BLaER1 treated with 17β-estradiol and CSF1 and Interleukin-3, amounts not matched to agents 10 nM and 100 nM (cell line): ENCODE measurements around the gene PTPN2.
"Not testable (repeated sequence)": the region's sequence is repeated elsewhere in the genome, so short reads cannot be mapped to it uniquely, and the experiment has no call there.

Experiments
- H3K27ac ChIP-seq, 11 experiments: shearing (Covaris generic); formaldehyde crosslinking; 2 replicates each; pipeline ENCODE4 v1.8.1; 2022
- H3K27me3 ChIP-seq, 11 experiments: shearing (Covaris generic); formaldehyde crosslinking; 2 replicates each; pipeline ENCODE4 v1.8.1; 2022
- H3K36me3 ChIP-seq, 11 experiments: shearing (Covaris generic); formaldehyde crosslinking; 2 replicates each; pipeline ENCODE4 v1.8.1; 2022
- H3K4me1 ChIP-seq, 10 experiments: shearing (Covaris generic); formaldehyde crosslinking; 2 replicates each; pipeline ENCODE4 v1.8.1; 2022
- H3K4me2 ChIP-seq, 11 experiments: shearing (Covaris generic); formaldehyde crosslinking; 2 replicates each; pipeline ENCODE4 v1.8.1; 2022
- H3K4me3 ChIP-seq, 10 experiments: shearing (Covaris generic); formaldehyde crosslinking; 2 replicates each; pipeline ENCODE4 v1.8.1; 2022
- H3K9ac ChIP-seq, 11 experiments: shearing (Covaris generic); formaldehyde crosslinking; 2 replicates each; pipeline ENCODE4 v1.8.1; 2022
- H3K9me3 ChIP-seq, 11 experiments: shearing (Covaris generic); formaldehyde crosslinking; replicated peaks in 1 of 11; 2 replicates each; pipeline ENCODE4 v1.8.1; 2022
- H4K20me1 ChIP-seq, 11 experiments: shearing (Covaris generic); formaldehyde crosslinking; 2 replicates each; pipeline ENCODE4 v1.8.1; 2022
- Cebpa-rat ChIP-seq, 11 experiments: shearing (Covaris generic); IDR thresholded peaks; 2 replicates each; pipeline ENCODE4 v1.8.1; 2022

PTPN2 gene

GRCh38 chr18:12766986-12767433 lies 117.0 kb downstream of the PTPN2 start:
- TF ChIP-seq Cebpa-rat (IDR thresholded peaks at IDR 0.05), result no peak
- no peak overlapping the region for H3K27ac ChIP-seq
- H3K4me1 ChIP-seq, result peaks cover 0 to 39% (median 22%) of the 10 kb centered on the region in 10 experiments; a peak in 15 of 20 replicates
- H3K9ac ChIP-seq, result no peak overlapping the region
- H4K20me1 ChIP-seq, result no peaks in the 10 kb centered on the region
- H3K36me3 ChIP-seq, result no peaks in the 10 kb centered on the region
- H3K9me3 ChIP-seq, result peaks cover 0 to 14% (median 5%) of the 10 kb centered on the region in 11 experiments; a peak in 7 of 22 replicates
- no peaks in the 10 kb centered on the region for H3K27me3 ChIP-seq
- no peak overlapping the region for H3K4me3 ChIP-seq
- H3K4me2 ChIP-seq, result no peak overlapping the region

- Histone ChIP-seq H3K27me3 (no peaks in the 10 kb centered on the region), H3K27ac (no peak overlapping the region), H3K9ac (no peak overlapping the region), H3K36me3 (no peaks in the 10 kb centered on the region), H3K4me1 (peaks cover 0 to 39% (median 22%) of the 10 kb centered on the region in 10 experiments; a peak in 15 of 20 replicates), H3K4me2 (peak overlapping the region in 7 of 11 experiments; percentile 12 to 51 (median 45); a peak in 11 of 22 replicates), H4K20me1 (no peaks in the 10 kb centered on the region), H3K4me3 (no peak overlapping the region), H3K9me3 (peaks cover 0 to 9% (median 5%) of the 10 kb centered on the region in 11 experiments; a peak in 7 of 22 replicates)
- no peak for TF ChIP-seq Cebpa-rat (IDR thresholded peaks at IDR 0.05)
Observed at GRCh38 chr18:12765586-12765985, 118.5 kb downstream of the PTPN2 start.

- Histone ChIP-seq H3K9me3 (peaks cover 0 to 9% (median 5%) of the 10 kb centered on the region in 11 experiments; a peak in 7 of 22 replicates), H3K9ac (no peak overlapping the region), H3K27me3 (no peaks in the 10 kb centered on the region), H3K27ac (no peak overlapping the region), H3K36me3 (no peaks in the 10 kb centered on the region), H3K4me3 (no peak overlapping the region), H3K4me1 (peaks cover 0 to 39% (median 22%) of the 10 kb centered on the region in 10 experiments; a peak in 15 of 20 replicates), H4K20me1 (no peaks in the 10 kb centered on the region), H3K4me2 (peak overlapping the region in 6 of 11 experiments; percentile 19 to 51 (median 46); a peak in 10 of 22 replicates)
- TF ChIP-seq Cebpa-rat (IDR thresholded peaks at IDR 0.05), result no peak
Observed at GRCh38 chr18:12765126-12765525, 118.9 kb downstream of the PTPN2 start.

- H3K36me3 ChIP-seq, H3K4me3 ChIP-seq, H3K27me3 ChIP-seq, H3K4me1 ChIP-seq, H3K27ac ChIP-seq, H3K9ac ChIP-seq, H4K20me1 ChIP-seq, H3K4me2 ChIP-seq: not testable (repeated sequence)
- peaks cover 0 to 47% (median 36%) of the 10 kb centered on the region in 11 experiments; a peak in 18 of 22 replicates for H3K9me3 ChIP-seq
Observed at GRCh38 chr18:12758566-12758965, 125.5 kb downstream of the PTPN2 start.

GRCh38 chr18:12756619-12757239 lies 127.3 kb downstream of the PTPN2 start:
- H4K20me1 ChIP-seq, H3K9ac ChIP-seq, H3K4me3 ChIP-seq, H3K27ac ChIP-seq, H3K36me3 ChIP-seq, H3K4me2 ChIP-seq, H3K27me3 ChIP-seq: not testable (repeated sequence)
- peaks cover 0 to 47% (median 36%) of the 10 kb centered on the region in 11 experiments; a peak in 18 of 22 replicates for H3K9me3 ChIP-seq
- peaks cover 0 to 15% (median 4%) of the 10 kb centered on the region in 10 experiments; a peak in 13 of 20 replicates for H3K4me1 ChIP-seq

GRCh38 chr18:12755606-12756005 lies 128.4 kb downstream of the PTPN2 start:
- not testable (repeated sequence) for H3K27me3 ChIP-seq, H3K9ac ChIP-seq, H4K20me1 ChIP-seq, H3K27ac ChIP-seq, H3K4me2 ChIP-seq, H3K4me3 ChIP-seq, H3K36me3 ChIP-seq
- H3K9me3 ChIP-seq, result peaks cover 0 to 47% (median 36%) of the 10 kb centered on the region in 11 experiments; a peak in 18 of 22 replicates
- H3K4me1 ChIP-seq, result peaks cover 6 to 27% (median 15%) of the 10 kb centered on the region in 10 experiments; a peak in 16 of 20 replicates

GRCh38 chr18:12754511-12754910 lies 129.5 kb downstream of the PTPN2 start:
- H3K27ac ChIP-seq, result no peak overlapping the region

GRCh38 chr18:12751891-12752290 lies 132.1 kb downstream of the PTPN2 start:
- Histone ChIP-seq H3K27ac (no peak overlapping the region), H3K9me3 (peaks cover 0 to 32% (median 30%) of the 10 kb centered on the region in 11 experiments; a peak in 18 of 22 replicates), H3K4me2 (peak overlapping the region in 8 of 11 experiments; percentile 61 to 93 (median 80); a peak in 14 of 22 replicates), H3K9ac (no peak overlapping the region), H3K36me3 (no peaks in the 10 kb centered on the region), H3K4me1 (peaks cover 38 to 64% (median 46%) of the 10 kb centered on the region in 10 experiments), H4K20me1 (no peaks in the 10 kb centered on the region), H3K27me3 (peaks cover 0 to 27% (median 0%) of the 10 kb centered on the region in 11 experiments; a peak in 7 of 22 replicates), H3K4me3 (no peak overlapping the region)
- TF ChIP-seq Cebpa-rat (IDR thresholded peaks at IDR 0.05), result no peak

More at GRCh38 chr18:12754511-12754910, 129.5 kb downstream of the PTPN2 start:
- H3K9me3 ChIP-seq, result peaks cover 0 to 47% (median 36%) of the 10 kb centered on the region in 11 experiments; a peak in 18 of 22 replicates
- no peak for TF ChIP-seq Cebpa-rat (IDR thresholded peaks at IDR 0.05)
- no peak overlapping the region for H3K4me2 ChIP-seq
- peaks cover 0 to 14% (median 0%) of the 10 kb centered on the region in 11 experiments; a peak in 7 of 22 replicates for H3K27me3 ChIP-seq
- no peak overlapping the region for H3K4me3 ChIP-seq
- H3K36me3 ChIP-seq, result no peaks in the 10 kb centered on the region
- no peaks in the 10 kb centered on the region for H4K20me1 ChIP-seq
- no peak overlapping the region for H3K9ac ChIP-seq
- H3K4me1 ChIP-seq, result peaks cover 16 to 38% (median 26%) of the 10 kb centered on the region in 10 experiments; a peak in 19 of 20 replicates

- Histone ChIP-seq H3K4me1 (peaks cover 38 to 67% (median 46%) of the 10 kb centered on the region in 10 experiments), H4K20me1 (no peaks in the 10 kb centered on the region), H3K36me3 (no peaks in the 10 kb centered on the region), H3K9me3 (peaks cover 0 to 28% (median 26%) of the 10 kb centered on the region in 11 experiments; a peak in 18 of 22 replicates), H3K27ac (no peak overlapping the region), H3K9ac (no peak overlapping the region), H3K27me3 (peaks cover 0 to 27% (median 0%) of the 10 kb centered on the region in 11 experiments; a peak in 7 of 22 replicates), H3K4me3 (no peak overlapping the region), H3K4me2 (peak overlapping the region in 8 of 11 experiments; percentile 61 to 93 (median 80); a peak in 16 of 22 replicates)
- no peak for TF ChIP-seq Cebpa-rat (IDR thresholded peaks at IDR 0.05)
Observed at GRCh38 chr18:12751503-12751884, 132.5 kb downstream of the PTPN2 start.
